CD14-positive monocyte (primary cell): ENCODE data around the gene RUBCN. TPM values are rescaled to one million over a fixed set of nuclear protein-coding genes. Genes with fewer than 3 reads are reported as not detected.

Experiments used
- DNase-seq, 3 donors: peaks; one replicate each; pipeline ENCODE4 v3.0.0-alpha.2; 2011 to 2022
- H2AFZ ChIP-seq: 2 replicates; pipeline ENCODE4 v1.6.0; 2012; ENCODE audit warnings: mild to moderate bottlenecking, low read depth, low read length, inconsistent platforms; ENCODE audit not compliant: insufficient read depth, poor library complexity, severe bottlenecking
- H3K27ac ChIP-seq, 2 donors: 1 replicate in 1 of 2; 2 replicates in 1 of 2; pipeline ENCODE4 v1.5.1; 2012 to 2013; ENCODE audit warnings: low read length in 2 of 2, control low read depth in 1 of 2, inconsistent platforms in 1 of 2, low read depth in 1 of 2, mild to moderate bottlenecking in 1 of 2
- H3K27me3 ChIP-seq, 2 donors: one replicate each; pipeline versions ENCODE4 v1.6.0 to v1.6.1; 2011 to 2013; ENCODE audit warnings: low read length in 2 of 2; ENCODE audit not compliant: control insufficient read depth in 2 of 2, insufficient read depth in 2 of 2
- H3K36me3 ChIP-seq, 2 donors: replicated peaks in 1 of 2; 1 replicate in 1 of 2; 2 replicates in 1 of 2; pipeline versions ENCODE4 v1.5.1 to v1.6.1; 2012 to 2013; ENCODE audit warnings: low read length in 2 of 2, control low read depth in 1 of 2, inconsistent platforms in 1 of 2, mild to moderate bottlenecking in 1 of 2; ENCODE audit not compliant: insufficient read depth in 2 of 2, control insufficient read depth in 1 of 2
- H3K4me1 ChIP-seq, 2 donors: 1 replicate in 1 of 2; 2 replicates in 1 of 2; pipeline versions ENCODE4 v1.5.1 to v1.6.1; 2012 to 2013; ENCODE audit warnings: low read length in 2 of 2, control low read depth in 1 of 2, inconsistent platforms in 1 of 2, mild to moderate bottlenecking in 1 of 2, moderate library complexity in 1 of 2; ENCODE audit not compliant: insufficient read depth in 2 of 2, control insufficient read depth in 1 of 2
- H3K4me2 ChIP-seq: replicated peaks from 2 replicates; pipeline ENCODE3; 2012; ENCODE audit warnings: low read length, moderate library complexity, mild to moderate bottlenecking; ENCODE audit not compliant: poor library complexity, severe bottlenecking; ENCODE audit errors: extremely low read depth
- H3K4me3 ChIP-seq, 3 experiments: fragments of 200-600 bp in 1 of 3; sonication (generic) in 1 of 3; replicated peaks in 1 of 3; 1 replicate in 2 of 3; 2 replicates in 1 of 3; pipeline ENCODE4 v1.5.1; 2011 to 2013; ENCODE audit warnings: low read length in 3 of 3, mild to moderate bottlenecking in 3 of 3, control low read depth in 2 of 3, low read depth in 2 of 3, inconsistent platforms in 1 of 3, moderate library complexity in 1 of 3
- H3K79me2 ChIP-seq: 2 replicates; pipeline ENCODE4 v1.6.0; 2012; ENCODE audit warnings: mild to moderate bottlenecking, control low read depth, inconsistent platforms, low read length, moderate library complexity; ENCODE audit not compliant: insufficient read depth
- H3K9ac ChIP-seq: 2 replicates; pipeline ENCODE4 v1.6.0; 2017; ENCODE audit warnings: low read length, mild to moderate bottlenecking; ENCODE audit not compliant: insufficient read depth, poor library complexity, severe bottlenecking
- H3K9me3 ChIP-seq, 2 donors: replicated peaks in 1 of 2; 1 replicate in 1 of 2; 2 replicates in 1 of 2; pipeline versions ENCODE4 v1.5.1 to v1.6.1; 2012 to 2013; ENCODE audit warnings: low read length in 2 of 2, control low read depth in 1 of 2; ENCODE audit not compliant: control insufficient read depth in 1 of 2, insufficient read depth in 1 of 2
- H4K20me1 ChIP-seq: 2 replicates; pipeline ENCODE4 v1.6.0; 2012; ENCODE audit warnings: mild to moderate bottlenecking, low read length, control low read depth, moderate library complexity; ENCODE audit not compliant: insufficient read depth
- H3K27ac Mint-ChIP-seq, 7 donors: one replicate each; pipeline ENCODE4 v1.8.0; 2020; ENCODE audit warnings: mild to moderate bottlenecking in 7 of 7, mixed read lengths in 7 of 7, moderate library complexity in 6 of 7, inconsistent platforms in 2 of 7
- H3K27me3 Mint-ChIP-seq, 3 donors: one replicate each; pipeline ENCODE4 v1.8.0; 2021 to 2022; ENCODE audit warnings: low read depth in 3 of 3, mild to moderate bottlenecking in 3 of 3, mixed read lengths in 3 of 3, moderate library complexity in 3 of 3, inconsistent platforms in 1 of 3
- H3K36me3 Mint-ChIP-seq, 2 donors: one replicate each; pipeline ENCODE4 v1.8.0; 2020; ENCODE audit warnings: mixed read lengths in 2 of 2, inconsistent platforms in 1 of 2, mild to moderate bottlenecking in 1 of 2
- H3K4me1 Mint-ChIP-seq: one replicate; pipeline ENCODE4 v1.8.0; 2020; ENCODE audit warnings: mild to moderate bottlenecking, mixed read lengths
- H3K4me3 Mint-ChIP-seq, 2 donors: one replicate each; pipeline ENCODE4 v1.8.0; 2020; ENCODE audit warnings: mild to moderate bottlenecking in 2 of 2, mixed read lengths in 2 of 2, moderate library complexity in 1 of 2
- H3K9me3 Mint-ChIP-seq, 7 donors: one replicate each; pipeline ENCODE4 v1.8.0; 2020 to 2022; ENCODE audit warnings: mixed read lengths in 7 of 7, mild to moderate bottlenecking in 6 of 7, moderate library complexity in 6 of 7, inconsistent platforms in 2 of 7
- CTCF ChIP-seq: fragments of 200-600 bp; IDR thresholded peaks from one replicate; pipeline ENCODE4 v1.8.0; 2022; ENCODE audit warnings: antibody characterized with exemption, mild to moderate bottlenecking
- WGBS: methylation state at CpG from one replicate; pipeline ENCODE4 v1.1.5; 2013; ENCODE audit warnings: missing lambda C conversion rate; ENCODE audit not compliant: insufficient coverage; 5-methylcytosine and 5-hydroxymethylcytosine counted together
- intact Hi-C, 2 donors: fragments of 100-400 bp; cut with micrococcal nuclease; formaldehyde crosslinking; loops; one replicate each; pipeline versions ENCODE4 v1.15.0 to v1.15.1; 2023
- polyA plus RNA-seq, 3 donors: library from polyadenylated mRNA; depleted of rRNA in 1 of 3; unstranded in 2 of 3; stranded (reverse) in 1 of 3; fragments of 300-500 nt in 2 of 3; fragments of >200 nt in 1 of 3; fragmentation: Illumina TruSeq in 2 of 3; gene quantifications; 1 replicate in 2 of 3; 2 replicates in 1 of 3; pipeline ENCODE4 v1.2.3, GENCODE V29; 2012 to 2021

RUBCN gene
- polyA plus RNA-seq, 3 donors: 8.6 to 37.9 (median 13.5) TPM

GRCh38 chr3:197687570-197687969 lies 49.1 kb downstream of the RUBCN start:
- Histone ChIP-seq H2AFZ (no peak overlapping the region), H3K9ac (no peak overlapping the region), H3K27ac (no peak overlapping the region), H4K20me1 (peaks cover 8% of the 10 kb centered on the region), H3K4me1 (peaks cover 6% of the 10 kb centered on the region in 2 donors), H3K79me2 (no peaks in the 10 kb centered on the region), H3K4me3 (no peak overlapping the region), H3K27me3 (no peaks in the 10 kb centered on the region), H3K36me3 (peaks cover 53 to 97% of the 10 kb centered on the region in 2 donors), H3K4me2 (no peak overlapping the region), H3K9me3 (no peaks in the 10 kb centered on the region)
- Mint-ChIP-seq H3K9me3 (peaks cover 0 to 2% (median 0%) of the 10 kb centered on the region in 7 donors), H3K27me3 (no peaks in the 10 kb centered on the region), H3K36me3 (peaks cover 80 to 84% of the 10 kb centered on the region in 2 donors), H3K4me3 (no peak overlapping the region), H3K4me1 (peaks cover 6% of the 10 kb centered on the region), H3K27ac (no peak overlapping the region)
- 100% methylated on average over 5 of the region's 6 CpGs for WGBS
- TF ChIP-seq CTCF: no peak
- DNase-seq: no peak
- intact Hi-C loops: no loop called here

- peaks cover 8% of the 10 kb centered on the region for H4K20me1 ChIP-seq
- no peak overlapping the region for H3K9ac ChIP-seq
- no peak for DNase-seq
- no peaks in the 10 kb centered on the region for H3K79me2 ChIP-seq
- no peaks in the 10 kb centered on the region for H3K27me3 ChIP-seq
- H3K27ac Mint-ChIP-seq: no peak overlapping the region
- H3K4me1 Mint-ChIP-seq: no peaks in the 10 kb centered on the region
- no peak overlapping the region for H3K27ac ChIP-seq
- no peaks in the 10 kb centered on the region for H3K27me3 Mint-ChIP-seq
- TF ChIP-seq CTCF: no peak
- peaks cover 80 to 84% of the 10 kb centered on the region in 2 donors for H3K36me3 Mint-ChIP-seq
- intact Hi-C loops: no loop called here
- WGBS: 100% methylated on average over 3 of the region's 4 CpGs
- no peak overlapping the region for H3K4me2 ChIP-seq
- no peak overlapping the region for H2AFZ ChIP-seq
- no peaks in the 10 kb centered on the region for H3K4me1 ChIP-seq
- H3K36me3 ChIP-seq: peaks cover 57 to 98% of the 10 kb centered on the region in 2 donors
- no peaks in the 10 kb centered on the region for H3K9me3 ChIP-seq
- H3K9me3 Mint-ChIP-seq: no peaks in the 10 kb centered on the region
- no peak overlapping the region for H3K4me3 Mint-ChIP-seq
- no peak overlapping the region for H3K4me3 ChIP-seq
These were observed 49.8 kb downstream of the RUBCN start for GRCh38 chr3:197686899-197687298.
